ENCODE data around the gene ASH1L.
"Not testable (repeated sequence)": the region's sequence is repeated elsewhere in the genome, so short reads cannot be mapped to it uniquely, and the experiment has no call there.

Gene ASH1L

DNA sequence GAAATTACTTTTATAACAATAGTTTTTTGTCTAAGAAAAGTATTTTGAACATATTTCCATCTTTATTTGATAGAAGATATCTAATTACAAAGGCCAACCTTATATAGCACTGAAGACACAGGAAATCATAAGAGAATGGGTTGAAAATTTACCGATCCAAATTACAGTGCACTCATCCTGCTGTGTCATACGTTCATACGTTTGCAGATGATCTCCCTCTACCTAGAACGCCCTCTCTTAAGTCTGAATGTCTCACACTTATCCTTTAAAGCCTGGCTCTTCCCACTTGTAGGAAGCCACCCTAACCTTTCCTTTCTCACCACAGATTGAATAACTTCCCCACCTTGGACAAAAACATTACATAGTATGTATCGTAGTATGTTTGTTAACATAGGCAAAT, 9.3 kb downstream of the ASH1L start:
- DNase-seq, result no peak

DNA sequence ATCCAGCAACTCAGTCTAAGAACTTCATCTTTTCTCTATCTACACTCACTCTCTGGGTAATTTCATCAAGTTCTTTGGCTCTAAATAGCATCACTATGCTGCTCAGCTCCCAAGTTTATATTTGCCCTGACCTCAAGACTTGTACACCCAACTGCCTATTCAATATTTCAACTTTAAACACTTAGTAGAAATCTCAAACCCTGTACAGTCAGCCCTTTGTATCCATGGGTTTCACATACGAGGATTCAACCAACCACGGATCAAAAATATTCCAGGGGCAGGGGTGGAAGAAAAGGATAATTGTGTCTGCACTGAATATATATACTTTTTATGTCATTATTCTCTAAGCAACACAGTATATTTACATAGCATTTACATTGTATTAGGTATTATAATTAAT, 13.9 kb downstream of the ASH1L start:
- DNase-seq, result no peak

DNA sequence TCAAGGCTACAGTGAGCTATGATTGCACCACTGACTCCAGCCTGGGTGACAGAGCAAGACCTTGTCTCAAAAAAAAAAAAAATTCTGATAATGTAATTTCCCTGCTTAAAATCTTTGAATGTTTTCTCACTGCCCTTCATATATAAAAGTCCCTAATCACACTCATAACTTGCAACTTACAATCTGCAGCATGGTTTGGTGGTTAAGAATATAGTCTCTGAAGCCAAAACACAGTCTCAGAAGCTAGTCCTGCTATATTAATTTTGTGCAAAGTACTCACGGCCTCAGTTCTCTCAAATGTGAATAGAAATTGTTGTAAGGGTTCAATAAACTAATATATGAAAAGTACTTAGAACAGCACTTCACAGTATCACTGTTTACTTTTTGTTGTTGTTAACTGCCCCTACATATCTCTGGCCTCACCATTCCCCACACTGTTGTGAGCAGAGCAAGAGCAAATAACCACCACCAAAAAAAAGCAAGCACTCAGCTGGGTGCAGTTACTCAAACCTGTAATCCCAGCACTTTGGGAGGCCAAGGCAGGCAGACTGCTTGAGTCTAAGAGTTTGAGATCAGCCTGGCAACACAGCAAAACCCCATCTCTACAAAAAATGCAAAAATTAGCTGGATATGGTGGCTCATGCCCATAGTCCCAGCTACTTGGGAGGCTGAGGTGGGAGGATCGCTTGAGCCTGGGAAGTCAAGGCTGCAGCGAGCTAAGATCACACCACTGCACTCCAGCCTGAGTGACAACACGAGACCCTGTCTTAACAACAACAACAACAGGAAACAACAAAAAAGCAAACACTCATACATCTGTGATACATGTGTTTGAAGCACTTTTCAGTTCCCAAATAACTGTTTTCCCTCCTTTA, 22.4 kb downstream of the ASH1L start:
- no peak for DNase-seq

DNA sequence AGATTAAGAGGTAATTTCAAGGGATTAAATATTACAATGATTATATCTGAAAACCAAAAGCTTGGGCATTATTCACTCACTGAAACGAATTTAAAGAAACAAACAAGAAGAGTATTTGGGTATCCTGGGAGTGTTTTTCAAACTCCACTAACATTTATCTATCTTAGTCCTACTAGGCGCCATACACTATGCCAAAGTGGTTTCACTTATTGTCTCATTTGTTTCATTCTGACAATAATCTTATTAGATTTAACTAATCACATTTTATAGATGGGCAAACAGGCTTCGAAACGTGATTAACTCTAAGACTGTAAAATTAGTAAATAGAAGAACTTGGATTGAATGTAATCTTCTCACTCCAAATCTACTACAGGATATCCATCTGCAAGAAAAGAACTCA, 25.4 kb downstream of the ASH1L start:
- DNase-seq, result no peak

DNA sequence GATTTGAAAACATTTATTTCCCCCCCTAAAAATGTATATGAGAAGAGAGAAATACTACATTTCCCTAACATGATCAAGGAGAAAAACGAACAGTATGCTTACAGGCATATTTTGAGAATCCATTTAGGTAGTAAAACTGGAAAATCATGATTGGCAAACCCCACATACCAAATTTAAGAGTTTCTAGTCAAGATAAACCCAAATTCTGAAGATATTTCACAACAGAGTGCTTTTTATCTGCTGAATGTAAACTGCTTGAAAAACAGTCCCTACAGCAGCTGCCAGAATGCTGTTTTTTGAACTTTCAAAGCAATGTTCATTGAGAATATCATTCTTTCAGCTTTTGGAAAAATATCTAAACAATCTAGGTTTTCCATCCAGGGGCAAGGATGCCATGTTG, 31.0 kb downstream of the ASH1L start:
- DNase-seq, result no peak

DNA sequence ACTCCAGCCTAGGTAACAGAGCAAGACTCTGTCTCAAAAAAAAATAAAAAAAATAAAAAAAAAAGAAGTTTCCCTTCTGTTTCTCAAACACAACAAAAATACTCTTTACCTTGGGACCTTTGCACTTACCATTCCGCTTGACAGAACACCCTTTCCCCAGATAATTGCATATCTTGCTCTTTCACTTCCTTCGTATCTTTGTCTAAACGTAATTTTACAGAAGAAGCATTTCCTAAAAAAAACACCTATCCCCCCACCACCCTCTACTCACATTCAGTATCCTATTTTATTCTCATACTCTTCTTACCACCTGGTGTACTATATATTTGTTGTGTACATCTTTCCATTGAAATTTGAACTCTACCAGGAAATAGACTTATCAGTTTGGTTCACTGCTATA, 32.7 kb downstream of the ASH1L start:
- DNase-seq, result no peak

DNA sequence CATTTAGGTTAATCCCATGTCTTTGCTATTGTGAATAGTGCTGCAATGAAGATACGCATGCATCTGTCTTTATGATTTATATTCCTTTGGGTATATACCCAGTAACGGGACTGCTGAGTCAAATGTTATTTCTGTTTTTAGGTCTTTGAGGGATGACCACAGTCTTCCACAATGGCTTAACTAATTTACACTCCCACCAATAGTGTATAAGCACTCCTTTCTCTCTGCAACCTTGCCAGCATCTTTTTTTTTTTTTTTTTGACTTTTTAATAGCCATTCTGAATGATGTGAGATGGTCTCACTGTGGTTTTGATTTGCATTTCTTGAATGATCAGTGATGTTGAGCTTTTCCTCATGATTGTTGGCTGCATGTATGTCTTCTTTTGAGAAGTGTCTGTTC, 33.5 kb downstream of the ASH1L start:
- DNase-seq, result no peak

DNA sequence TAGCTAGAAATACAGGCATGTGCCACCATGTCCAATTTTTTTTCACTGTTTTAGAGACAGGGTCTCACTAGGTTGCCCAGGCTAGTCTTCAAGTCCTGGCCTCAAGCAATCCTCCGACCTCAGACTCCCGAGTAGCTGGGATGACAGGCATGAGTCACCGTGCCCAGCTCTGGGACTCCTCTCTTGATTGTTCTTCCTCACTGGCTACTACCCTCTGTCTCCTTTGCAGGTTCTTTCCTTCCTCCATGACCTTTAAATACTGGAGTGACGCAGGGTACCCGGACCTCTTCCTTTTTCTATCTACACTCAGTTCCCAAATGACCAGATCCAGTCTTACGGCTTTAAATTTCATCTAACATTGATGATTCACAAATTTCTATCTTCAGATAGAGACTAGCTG, 34.9 kb downstream of the ASH1L start:
- DNase-seq, result no peak

DNA sequence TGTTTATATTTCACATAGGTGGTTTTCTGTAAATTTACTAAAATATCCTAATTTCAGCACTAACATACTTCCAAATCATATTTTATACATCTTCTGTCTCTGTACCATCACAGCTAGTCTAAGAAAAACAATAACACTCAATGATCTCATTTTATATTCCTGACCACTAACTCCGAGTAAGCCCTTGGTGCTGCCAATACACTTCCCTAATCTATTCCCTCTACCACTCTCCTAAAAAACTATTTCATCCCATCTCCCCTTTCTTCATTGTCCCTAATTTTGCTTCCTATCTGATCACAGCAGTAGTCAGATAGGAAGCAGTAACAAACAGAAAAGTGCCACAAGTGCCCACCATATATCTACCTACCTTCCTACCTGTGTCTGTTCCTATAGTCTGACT, 36.2 kb downstream of the ASH1L start:
- DNase-seq, result no peak

DNA sequence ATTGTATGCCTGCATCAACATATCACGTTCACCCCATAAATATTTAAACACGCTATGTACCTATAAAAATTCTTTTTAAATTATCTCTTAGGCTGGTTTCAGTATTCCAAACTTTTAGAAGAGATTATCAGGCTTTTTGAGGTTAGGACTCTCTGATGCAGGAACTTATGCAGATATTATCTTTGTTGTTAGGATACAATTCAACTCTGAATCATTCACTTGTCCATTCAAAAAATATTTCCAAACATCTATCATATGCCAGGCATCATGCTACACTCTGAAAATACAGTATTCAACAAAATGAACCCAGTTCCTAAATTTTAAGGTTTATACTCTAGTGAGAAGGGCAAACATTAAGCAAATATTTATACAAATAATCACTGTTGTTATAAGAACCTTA, 40.5 kb downstream of the ASH1L start:
- no peak for DNase-seq

DNA sequence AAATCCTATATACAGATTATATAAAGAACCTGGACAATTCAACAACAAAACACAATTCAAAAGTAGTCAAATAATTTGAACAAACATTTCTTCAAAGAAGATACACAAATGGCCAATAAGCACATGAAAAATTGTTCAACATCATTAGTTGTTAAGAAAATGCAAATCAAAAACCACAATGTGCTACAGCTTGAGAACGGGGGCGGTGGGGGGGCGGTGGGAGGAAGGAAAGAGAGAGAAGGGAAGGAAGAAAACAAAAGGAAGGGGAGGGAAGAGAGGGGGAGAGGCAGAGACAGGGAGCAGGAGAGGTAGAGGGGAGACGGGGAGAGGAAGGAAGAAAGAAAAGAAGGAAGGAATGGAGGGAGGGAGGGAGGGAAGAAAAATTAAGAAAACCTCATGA, 44.1 kb downstream of the ASH1L start:
- no peak for DNase-seq

DNA sequence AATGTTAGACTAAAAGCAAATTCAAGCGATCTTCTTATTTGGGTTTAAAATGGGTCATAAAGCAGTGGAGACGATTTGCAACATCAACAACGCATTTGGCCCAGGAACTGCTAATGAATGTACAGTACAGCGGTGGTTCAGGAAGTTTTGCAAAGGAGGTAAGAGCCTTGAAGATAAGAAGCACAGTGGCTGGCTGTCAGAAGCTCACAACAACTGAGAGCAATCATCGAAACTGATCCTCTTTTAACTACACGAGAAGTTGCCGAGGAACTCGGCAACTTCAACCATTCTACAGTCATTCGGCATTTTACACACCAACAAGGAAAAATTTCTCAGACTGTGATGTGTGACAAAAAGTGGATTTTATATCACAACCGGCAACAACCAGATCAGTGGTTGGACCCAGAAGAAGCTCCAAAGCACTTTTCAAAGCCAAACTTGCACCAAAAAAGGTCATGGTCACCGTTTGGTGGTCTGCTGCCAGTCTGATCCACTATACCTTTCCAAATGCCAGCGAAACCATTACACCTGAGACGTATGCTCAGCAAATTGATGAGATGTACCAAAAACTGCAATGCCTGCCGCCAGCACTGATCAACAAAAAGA, 47.9 kb downstream of the ASH1L start:
- DNase-seq, result no peak

DNA sequence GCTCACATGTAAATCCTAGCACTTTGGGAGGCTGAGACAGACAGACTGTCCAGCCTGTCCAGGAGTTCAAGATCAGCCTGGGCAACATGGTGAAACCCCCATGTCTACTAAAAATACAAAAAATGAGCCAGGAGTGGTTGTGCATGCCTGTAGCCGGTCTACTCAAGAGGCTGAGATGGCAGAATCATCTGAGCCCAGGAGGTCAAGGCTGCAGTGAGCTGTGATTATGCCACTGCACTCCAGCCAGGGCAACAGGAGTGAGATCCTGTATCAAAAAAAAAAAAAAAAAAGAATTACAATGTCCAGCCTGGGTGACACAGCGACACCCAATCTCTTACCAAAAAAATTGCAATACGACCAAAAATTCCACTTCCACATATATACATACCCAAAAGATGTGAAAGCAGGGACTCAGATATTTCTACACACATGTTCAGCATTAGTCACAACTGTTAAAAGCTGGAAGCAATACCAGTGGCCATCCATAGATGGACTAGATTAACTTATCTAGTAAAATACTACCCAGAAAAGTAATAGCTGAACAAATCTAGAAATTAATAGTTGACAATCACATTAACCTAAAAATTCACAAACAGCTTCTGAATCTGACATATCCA, 49.2 kb downstream of the ASH1L start:
- no peak for DNase-seq

DNA sequence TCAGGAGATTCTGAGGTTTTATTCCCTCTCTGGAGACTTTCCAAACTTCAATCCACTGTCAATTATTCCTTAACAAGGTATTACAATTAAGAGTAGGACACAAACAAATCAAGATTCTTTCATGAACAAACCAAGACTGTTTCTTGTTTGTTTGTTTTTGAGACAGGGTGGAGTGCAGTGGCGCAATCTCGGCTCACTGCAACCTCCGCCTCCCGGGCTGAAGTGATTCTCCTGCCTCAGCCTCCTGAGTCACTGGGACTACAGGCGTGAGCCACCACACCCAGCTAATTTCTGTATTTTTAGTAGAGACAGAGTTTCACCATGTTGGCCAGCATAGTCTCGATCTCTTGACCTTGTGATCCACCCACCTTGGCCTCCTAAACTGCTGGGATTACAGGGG, 51.2 kb downstream of the ASH1L start:
- DNase-seq, result not testable (repeated sequence)

DNA sequence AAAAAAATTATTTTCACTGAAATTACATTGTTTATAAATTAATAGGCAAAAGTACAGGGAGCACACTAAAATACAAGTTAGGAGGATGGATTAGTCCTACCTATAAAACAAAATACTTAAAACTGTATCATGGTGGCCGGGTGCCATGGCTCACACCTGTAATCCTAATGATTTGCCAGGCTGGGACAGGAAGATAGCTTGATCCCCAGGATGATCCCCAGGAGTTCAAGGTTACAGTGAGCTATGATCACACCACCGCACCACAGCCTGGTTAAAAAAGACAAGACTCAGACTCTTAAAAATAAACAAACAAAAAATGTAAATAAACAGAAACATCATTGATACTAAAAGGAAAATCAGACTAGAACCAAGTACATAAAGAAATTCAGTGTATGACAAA, 53.5 kb downstream of the ASH1L start:
- no peak for DNase-seq

DNA sequence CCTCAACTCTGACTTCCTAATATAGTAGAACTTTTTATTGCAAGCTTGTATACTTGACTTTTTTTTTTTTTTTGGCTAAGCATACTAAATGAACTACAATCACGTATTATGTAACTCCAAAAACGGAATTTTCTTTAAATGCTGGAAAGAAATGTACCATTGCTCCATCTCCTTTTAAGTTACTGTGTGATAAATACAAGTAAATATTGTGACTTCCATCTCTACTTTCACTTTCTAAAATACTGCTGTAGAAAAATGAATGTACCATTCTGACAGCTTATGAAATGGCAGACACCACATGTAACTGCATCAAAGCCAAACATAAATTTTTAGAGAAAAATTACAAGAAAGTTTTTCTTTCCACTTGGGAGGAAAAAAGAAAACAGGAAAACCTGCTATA, 54.7 kb downstream of the ASH1L start:
- DNase-seq, result no peak

DNA sequence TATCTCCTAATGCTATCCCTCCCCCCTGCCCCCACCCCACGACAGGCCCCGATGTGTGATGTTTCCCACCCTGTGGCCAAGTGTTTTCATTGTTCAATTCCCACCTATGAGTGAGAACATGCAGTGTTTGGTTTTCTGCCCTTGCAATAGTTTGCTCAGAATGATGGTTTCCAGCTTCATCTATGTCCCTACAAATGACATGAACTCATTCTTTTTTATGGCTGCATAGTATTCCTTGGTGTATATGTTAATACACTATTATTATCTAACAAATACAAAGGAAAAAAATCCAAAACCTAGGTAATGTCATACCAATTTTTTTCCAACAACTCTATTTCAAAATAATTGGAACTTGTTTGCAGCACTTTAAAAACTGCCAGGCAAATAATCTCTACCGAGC, 56.6 kb downstream of the ASH1L start:
- DNase-seq, result not testable (repeated sequence)

DNA sequence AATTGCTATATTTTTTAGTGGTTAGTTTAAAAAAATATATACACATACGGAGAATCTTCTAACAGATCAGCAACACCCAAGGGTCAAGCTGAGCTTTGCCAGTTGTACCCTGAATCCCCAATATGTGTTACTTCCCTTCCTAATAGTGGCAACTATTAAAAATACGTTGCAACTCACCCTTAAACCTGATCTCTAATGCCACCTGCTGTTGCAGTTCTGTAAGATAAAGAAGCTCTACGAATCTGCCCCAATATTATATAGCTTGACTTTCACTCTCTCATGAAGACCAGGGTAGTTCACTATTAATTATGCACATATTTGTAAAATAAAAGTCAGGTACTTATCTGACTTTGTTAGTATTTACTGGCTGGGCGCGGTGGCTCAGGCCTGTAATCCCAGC, 58.4 kb downstream of the ASH1L start:
- no peak for DNase-seq

DNA sequence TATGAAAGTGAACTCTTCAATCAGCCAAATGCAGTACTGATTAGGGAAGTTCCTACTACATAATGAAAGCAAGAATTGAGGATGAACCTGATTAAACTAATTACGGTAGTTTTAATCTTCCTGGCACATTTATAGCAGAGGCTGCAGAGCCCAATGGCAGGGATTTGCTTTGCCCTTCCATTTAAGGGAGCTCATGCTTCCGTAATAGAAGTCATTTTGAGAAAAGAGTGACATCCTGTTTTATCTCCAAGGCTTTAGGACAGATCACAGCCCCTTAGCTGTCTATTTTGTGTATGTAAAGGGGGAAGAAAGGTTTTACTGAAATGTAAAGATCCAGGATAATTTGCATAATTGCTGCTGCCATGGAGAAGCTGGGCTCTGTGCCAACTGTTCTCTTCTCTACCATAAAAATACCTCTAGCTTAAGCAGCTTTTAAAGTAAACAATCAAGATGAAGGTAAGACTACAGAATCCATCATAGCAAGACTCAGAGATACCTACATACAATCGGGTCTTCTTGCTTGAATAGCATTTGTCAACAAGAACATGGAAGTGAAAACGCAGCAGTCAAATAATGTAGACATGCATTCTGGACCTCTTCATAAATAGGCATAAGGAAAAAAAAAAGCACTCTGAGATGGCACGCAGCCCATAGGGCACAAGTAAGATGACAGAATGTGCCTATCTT, 62.5 kb downstream of the ASH1L start:
- peak; percentile 97 for DNase-seq

DNA sequence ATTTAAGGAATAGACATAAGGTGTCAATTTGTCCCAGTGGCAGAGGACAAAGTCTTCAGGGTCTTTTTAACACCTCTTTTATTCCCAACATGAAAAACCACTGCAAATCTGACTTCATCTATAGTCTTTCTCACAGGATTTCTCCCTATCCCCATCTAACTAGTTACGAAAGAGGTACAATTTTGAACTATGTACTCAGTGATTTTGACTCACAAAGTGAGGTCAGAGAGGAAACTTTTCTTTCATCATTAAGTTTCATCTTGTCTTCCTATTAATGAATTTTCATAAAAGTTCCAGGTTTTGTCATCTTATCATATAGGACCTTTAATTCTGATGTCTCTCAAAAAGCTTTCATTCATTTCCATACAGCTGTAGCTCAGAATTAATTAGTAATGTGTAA, 63.3 kb downstream of the ASH1L start:
- DNase-seq, result no peak

DNA sequence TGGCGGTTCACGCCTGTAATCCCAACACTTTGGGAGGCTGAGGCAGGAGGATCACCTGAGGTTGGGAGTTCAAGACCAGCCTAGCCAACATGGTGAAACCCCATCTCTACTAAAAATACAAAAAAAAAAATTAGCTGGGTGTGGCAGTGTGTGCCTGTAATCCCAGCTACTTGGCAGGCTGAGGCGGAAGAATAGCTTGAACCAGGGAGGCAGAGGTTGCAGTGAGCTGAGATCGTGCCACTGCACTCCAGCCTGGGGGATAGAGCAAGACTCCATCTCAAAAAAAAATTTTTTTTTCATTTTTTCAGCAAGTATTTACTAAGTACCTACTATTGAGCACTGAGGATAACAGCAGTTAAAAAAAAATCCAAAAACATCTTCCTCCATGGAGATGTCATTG, 69.0 kb downstream of the ASH1L start:
- DNase-seq, result not testable (repeated sequence)

DNA sequence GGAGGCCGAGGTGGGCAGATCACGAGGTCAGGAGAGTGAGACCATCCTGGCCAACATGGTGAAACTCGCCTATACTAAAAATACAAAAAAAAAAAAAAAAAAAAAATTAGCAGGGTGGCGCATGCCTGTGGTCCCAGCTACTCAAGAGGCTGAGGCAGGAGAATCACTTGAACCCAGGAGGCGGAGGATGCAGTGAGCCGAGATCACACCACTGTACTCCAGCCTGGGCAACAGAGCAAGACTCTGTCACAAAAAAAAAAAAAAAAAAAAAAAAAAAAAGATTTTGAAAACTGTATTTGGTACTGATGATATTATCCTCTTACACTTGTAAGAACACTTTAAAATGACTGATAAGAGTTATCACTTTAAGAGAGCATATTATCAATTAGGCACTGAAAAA, 74.2 kb downstream of the ASH1L start:
- DNase-seq, result not testable (repeated sequence)

DNA sequence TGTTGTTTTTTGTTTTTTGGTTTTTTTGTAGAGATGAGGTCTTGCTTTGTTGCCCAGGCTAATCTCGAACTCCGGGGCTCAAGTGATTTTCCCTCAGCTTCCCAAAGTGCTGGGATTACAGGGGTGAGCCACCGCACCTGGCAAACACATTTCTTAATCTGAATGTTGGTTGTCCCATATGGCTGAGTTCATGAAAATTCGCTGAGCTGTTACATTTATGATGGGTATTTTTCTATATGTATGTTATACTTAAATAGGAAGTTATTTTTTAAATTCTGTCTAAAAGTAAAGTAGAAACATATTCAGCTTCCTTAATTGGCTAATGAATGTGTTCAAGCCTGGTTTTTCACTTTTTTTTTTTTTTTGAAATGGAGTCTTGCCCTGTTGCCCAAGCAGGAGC, 75.1 kb downstream of the ASH1L start:
- DNase-seq, result no peak

DNA sequence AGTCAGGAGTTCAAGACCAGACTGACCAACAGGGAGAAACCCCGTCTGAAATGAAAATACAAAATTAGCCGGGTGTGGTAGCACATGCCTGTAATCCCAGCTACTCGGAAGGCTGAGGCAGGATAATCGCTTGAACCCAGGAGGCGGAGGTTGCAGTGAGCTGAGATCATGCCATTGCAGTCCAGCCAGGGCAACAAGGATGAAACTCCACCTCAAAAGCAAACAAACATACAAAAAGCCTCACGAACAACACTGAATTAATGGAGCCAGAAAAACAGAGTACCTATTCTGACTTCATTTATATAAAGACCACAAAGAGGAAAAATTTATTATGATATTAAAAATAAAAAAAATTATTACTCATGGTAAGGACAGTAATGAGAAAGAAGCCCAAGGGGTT, 75.7 kb downstream of the ASH1L start:
- not testable (repeated sequence) for DNase-seq
